ENCODE measurements around the gene DGCR2.

DGCR2 gene

DNA sequence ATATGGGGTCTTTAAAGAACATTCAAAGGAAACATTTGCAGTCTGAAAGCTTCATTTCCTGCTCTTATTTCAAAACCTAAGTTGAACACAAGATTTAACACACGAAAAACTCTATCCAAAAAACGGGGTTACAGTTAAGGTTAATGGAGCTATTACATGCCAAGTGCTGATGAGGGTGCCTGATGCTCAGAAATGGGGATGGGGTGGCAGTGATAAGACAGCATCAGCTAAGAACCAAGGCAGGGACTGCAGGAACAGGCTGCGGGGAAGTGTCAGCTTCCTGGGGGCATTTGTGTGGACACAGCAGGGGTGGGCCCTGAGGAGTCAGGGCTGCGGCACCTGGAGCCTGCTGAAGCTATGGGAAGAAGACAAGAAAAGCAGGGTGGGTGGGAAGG is 12.2 kb downstream of the DGCR2 start:
- no peak for DNase-seq (ENCODE audit: low read depth in 3 of 3, low spot score in 1 of 3)

DNA sequence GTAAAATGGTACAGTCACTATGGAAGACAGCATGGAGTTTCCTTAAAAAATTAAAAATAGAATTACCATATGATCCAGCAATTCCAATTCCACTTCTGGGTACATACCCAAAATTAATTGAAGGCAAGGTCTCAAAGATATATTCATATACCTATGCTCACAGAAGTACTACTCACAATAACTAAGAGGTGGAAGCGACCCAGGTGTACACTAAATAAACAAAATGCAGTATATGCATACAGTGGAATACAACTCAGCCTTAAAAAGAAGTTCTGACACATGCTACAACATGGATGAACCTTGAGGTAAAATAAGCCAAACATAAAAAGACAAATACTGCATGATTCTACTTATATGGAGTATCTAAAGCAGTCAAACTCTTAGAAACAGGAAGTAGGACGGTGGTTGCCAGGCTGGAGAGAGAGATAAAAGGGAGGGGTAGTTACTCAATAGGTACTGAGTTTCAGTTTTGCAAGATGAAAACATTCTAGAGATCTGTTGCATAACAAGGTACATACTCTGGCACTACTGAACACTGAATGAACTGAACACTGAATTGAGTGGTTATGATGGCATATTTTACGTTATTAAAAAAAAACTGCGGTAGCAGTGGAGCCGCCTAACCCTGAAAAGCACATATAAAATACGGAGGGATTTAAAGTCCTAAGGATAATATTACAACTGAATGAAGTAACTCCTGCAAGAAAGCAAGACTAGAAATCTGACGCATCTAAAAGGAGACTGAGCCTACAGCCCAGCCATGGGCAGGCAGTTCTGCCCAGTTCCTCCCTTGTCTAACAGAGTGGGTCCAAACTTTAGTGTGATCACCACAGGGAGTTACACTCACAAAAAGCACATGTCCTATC is 12.8 kb downstream of the DGCR2 start:
- DNase-seq (ENCODE audit: low read depth in 3 of 3, low spot score in 1 of 3), result no peak

DNA sequence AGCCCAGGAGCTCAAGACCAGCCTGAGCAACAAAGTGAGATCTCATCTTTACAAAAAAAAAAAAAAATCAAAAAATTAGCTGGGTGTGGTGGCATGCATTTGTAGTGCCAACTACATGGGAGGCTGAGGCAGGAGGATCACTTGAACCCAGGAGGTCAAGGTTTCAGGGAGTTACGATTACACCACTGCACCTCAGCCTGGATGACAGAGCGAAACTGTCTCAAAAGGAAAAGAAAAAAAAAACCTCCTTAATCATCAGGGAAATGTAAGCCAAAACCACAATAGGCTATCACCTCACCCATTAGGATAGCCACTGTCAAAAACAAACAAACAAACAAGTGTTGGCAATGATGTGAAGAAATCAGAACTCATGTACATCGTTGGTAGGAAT is 13.4 kb downstream of the DGCR2 start:
- no peak for DNase-seq (ENCODE audit: low read depth in 3 of 3, low spot score in 1 of 3)

- DNase-seq (ENCODE audit: low read depth in 3 of 3, low spot score in 1 of 3), result no peak
Observed at GRCh38 chr22:19107730-19108074, 14.5 kb downstream of the DGCR2 start.

- no peak for DNase-seq (ENCODE audit: low read depth in 3 of 3, low spot score in 1 of 3)
Observed at GRCh38 chr22:19106886-19107729, 15.1 kb downstream of the DGCR2 start.

DNA sequence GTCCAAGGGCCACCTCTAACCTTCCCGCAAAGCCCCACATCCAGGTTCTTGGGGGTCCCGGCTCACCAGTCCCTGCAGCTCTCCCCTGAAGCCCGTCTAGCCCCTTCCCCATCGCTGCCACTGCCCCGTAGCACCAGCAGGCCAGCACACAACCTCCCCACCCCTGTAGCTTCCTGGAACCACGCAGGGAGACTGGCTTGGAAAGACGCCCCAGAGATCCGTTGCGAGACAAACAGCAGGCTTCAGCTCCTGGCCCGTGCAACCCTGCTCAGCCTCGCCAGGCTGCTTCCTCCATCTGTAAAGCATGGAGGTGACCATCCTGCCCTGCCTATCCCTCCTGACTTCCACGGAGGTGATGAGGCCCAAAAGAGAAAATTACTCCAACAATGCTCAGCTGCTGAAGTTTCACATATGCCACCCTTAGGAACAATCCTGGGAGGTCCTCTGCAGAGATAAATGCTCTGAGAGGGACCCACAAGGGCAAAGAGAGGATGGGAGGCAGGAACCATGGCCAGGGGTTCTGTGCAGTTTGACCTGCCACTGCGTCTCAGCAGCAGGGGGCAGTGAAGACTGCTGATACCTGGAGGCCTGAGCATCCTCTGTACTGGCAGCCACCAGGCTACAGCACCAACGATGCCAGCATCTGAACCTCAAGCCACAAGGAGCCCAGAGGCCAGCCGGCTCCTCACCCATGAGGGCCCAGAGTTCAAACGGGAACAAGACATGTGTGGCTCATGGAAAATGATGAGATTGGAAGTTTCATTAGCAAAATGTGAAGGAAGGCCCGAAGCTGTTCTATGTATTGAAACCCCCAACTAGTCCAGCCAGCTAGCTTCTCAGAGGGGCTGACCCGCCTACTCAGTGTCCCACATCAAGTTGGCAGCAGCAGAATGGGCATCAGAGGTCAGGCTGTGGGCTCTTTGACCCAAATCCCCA is 16.1 kb downstream of the DGCR2 start:
- DNase-seq (ENCODE audit: low read depth in 3 of 3, low spot score in 1 of 3), result peak in 1 of 3 donors; percentile 24

- no peak for DNase-seq (ENCODE audit: low read depth in 3 of 3, low spot score in 1 of 3)
Observed at GRCh38 chr22:19105456-19105855, 16.8 kb downstream of the DGCR2 start.

GRCh38 chr22:19103880-19104821 is 18.1 kb downstream of the DGCR2 start:
- DNase-seq (ENCODE audit: low read depth in 3 of 3, low spot score in 1 of 3), result no peak

DNA sequence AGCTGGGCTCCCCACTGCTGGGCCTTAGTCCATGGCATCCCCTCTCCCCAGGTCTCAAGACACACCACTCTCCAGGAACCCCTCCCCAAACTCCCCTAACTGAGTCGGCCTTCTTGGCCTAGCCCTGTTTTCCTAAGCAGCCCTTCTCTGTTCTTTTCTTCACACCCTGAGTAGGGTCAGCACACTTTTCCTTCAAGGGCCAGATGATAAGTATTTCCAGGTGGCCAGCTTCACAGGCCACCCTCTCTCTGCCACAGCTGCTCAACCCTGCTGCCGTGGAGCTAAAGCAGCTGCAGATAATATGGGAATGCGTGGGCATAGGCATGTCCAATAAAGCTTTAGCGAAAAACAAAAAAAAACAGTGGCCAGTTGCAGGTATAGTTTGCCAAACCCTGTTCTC is 24.1 kb downstream of the DGCR2 start:
- DNase-seq (ENCODE audit: low read depth in 3 of 3, low spot score in 1 of 3), result no peak

GRCh38 chr22:19097518-19097917 is 24.7 kb downstream of the DGCR2 start:
- no peak for DNase-seq (ENCODE audit: low read depth in 3 of 3, low spot score in 1 of 3)

- DNase-seq (ENCODE audit: low read depth in 3 of 3, low spot score in 1 of 3), result no peak
Observed at GRCh38 chr22:19096555-19096954, 25.7 kb downstream of the DGCR2 start.

DNA sequence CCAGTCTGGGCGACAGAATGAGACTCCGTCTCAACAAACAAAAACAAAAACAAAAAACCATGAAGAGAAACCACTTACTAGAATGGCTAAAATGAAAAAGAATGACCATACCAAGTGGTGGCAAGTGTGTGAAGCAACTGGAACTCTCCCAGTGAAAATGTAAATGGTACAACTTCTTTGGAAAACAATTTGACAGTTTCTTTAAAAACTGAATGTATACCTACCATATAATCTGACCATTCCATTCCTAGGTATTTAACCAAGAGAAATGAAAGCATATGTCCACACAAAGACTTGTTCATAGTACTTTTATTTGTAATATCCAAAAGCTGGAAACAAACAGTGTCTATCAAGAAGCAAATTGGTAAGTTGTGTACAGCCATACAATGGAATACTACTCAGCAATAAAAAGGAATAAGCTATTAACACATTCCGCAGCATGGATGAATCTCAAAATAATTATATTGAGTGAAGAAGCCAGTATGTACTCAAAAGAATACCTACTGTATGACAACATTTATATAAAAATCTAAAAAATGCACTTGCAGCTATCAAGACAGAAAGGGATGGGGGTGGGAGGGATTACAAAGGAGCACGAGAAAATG is 27.7 kb downstream of the DGCR2 start:
- DNase-seq (ENCODE audit: low read depth in 3 of 3, low spot score in 1 of 3), result no peak

DNA sequence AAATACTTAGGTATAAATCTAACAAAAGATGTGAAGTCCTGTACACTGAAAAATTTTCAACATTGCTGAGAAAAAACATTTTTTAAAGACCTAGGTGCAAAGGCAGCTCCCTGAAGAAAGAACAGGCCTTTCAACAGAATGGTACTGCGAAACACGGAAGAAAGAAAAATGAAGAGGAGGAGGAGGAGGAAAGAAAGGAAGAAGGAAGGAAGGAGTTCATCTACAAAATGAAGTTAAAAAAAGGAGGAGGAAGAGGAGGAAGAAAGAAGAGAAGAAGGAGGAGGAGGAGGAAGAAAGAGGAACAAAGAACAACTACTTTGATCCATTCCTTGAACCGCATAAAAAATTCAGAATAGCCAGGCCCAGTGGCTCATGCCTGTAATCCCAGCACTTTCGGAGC is 29.5 kb downstream of the DGCR2 start:
- DNase-seq (ENCODE audit: low read depth in 3 of 3, low spot score in 1 of 3), result no peak

DNA sequence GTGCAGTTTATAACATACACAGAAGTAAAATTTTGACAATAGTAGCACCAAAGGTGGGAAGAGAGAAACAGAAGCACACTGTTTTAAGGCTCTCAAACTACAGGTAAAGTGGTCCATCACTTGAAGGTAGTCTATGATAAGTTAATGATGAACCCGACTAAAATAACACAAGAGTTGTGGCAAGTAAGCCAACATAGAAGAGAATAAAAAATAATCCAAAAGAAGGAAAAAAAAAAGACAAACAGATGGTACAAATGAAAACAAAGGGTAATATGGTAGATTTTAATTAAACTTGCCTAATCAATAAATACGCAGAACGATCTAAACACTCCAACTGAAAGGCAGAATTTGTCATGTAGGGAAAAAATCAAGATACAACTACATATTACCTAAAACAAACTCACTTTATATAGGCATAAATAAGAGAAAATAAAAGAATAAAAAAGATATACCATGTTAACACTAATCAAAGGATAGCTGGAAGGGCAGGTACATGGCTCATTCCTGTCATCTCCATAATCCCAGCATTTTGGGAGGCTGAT is 31.6 kb downstream of the DGCR2 start:
- no peak for DNase-seq (ENCODE audit: low read depth in 3 of 3, low spot score in 1 of 3)

DNA sequence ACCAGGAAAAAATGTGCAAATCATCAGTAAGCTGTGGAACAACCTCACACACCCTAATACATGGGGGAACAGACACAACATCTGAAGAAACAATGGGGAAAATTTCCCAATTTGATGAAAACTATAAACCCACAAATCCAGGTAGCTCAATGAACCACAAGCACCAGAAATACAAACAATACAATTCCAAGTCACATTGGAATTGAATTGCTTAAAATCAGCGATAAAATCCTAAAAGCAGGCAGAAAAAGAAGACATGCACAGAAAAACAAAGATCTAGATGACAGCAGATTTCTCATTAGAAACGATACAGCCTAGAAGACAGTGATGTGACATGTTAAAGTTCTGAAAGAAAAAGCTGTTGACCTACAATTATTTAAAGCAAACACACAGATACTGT is 32.0 kb downstream of the DGCR2 start:
- no peak for DNase-seq (ENCODE audit: low read depth in 3 of 3, low spot score in 1 of 3)

DNA sequence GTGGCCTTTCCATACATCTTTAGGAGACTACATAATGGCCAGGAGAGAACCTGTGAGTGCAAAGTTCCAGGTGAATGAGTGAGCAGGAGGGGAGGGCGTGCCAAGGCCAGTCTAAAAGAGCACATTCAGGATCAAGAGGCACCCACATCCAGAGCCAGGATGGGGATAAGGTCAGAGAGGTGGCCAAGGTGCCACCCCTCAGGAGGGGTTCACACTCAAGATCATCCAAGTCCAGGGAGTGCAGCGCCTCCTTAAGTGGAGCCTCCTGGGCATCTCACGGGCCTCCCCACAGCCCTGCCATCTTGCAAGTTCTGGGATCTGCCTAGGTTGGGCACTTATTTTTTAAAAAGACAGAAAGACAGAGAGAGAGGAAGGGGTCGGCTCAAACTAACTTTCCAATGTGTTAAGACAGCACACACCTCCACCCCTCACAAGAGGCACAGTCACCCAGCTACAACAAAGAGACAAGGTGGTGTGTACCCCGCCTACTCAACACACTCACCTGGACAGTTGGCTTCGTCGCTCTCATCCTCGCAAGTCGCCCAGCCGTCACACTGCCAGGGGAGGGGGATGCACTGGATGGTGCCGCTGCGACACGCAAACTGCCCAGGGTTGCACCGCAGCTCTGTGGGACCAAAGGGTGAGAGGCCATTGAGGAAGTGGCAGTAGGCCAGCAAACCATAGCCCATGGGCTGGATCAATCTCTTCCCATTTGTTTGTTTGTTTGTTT is 33.2 kb downstream of the DGCR2 start:
- DNase-seq (ENCODE audit: low read depth in 3 of 3, low spot score in 1 of 3), result no peak

DNA sequence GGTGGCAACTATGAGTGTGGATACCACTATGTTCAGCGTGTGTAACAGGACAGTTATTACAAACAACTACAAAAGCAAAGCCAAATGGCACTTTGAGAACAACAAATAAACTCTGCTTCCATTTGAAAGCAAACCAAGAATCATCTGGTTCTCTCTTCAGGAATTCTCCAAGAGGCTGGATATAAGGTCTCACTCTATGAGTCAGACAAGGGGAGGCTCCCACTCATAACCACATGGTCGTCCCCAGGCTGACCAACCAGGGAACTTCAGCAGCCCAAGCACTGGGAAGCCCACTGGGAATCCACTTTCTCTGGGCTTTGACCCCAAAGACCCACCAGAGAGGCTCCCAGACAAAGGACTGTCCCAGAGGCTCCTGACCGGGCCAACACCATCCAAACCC is 35.3 kb downstream of the DGCR2 start:
- no peak for DNase-seq (ENCODE audit: low read depth in 3 of 3, low spot score in 1 of 3)

DNA sequence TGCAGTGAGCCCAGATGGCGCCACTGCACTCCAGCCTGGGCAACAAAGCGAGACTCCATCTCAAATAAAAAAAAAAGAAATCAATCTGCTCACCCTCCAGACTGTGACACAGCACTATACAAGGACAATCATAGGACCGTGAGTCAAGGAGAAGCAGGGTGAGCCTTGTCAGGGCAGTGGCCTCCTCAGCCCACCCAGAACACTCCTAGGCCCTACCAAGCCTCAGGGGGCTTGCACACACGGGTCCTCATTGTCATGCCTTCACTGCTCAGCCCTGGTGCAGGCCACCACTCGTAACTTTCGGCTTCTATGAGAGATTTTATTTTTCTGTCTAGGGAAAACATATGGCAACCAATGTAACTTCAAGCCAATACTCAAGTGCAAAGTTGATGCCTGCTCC is 35.8 kb downstream of the DGCR2 start:
- no peak for DNase-seq (ENCODE audit: low read depth in 3 of 3, low spot score in 1 of 3)

GRCh38 chr22:19085233-19085718 is 36.9 kb downstream of the DGCR2 start:
- no peak for DNase-seq (ENCODE audit: low read depth in 3 of 3, low spot score in 1 of 3)

All from stimulated activated CD4-positive, alpha-beta T cell treated with anti-CD3 and anti-CD28 coated beads, TNF-alpha, amount 100 ng/mL, for 1 hour (primary cell).